ENCODE data around the gene SLC8A1. TPM values are rescaled to one million over a fixed set of nuclear protein-coding genes. Genes with fewer than 3 reads are reported as not detected.

SLC8A1 gene
- total and polyA plus RNA-seq, 2 of the 13 experiments (the other 11 are each of a cell fraction or from before 2014, with no cell fraction given), result not detected

GRCh38 chr2:40103590-40103989 lies 348.3 kb downstream of the SLC8A1 start:
- FAIRE-seq, result no peak
- TF ChIP-seq HOXD1 (CRISPR knock-in tag; IDR thresholded peaks at IDR 0.05) (no peak), HIC2 (CRISPR knock-in tag; IDR thresholded peaks at IDR 0.05; ENCODE audit: low read depth) (no peak), BORCS8-MEF2B (CRISPR knock-in tag; IDR thresholded peaks at IDR 0.05) (no peak), PRDM10 (CRISPR knock-in tag; IDR thresholded peaks at IDR 0.05; ENCODE audit: low read depth) (no peak), ZNF713 (CRISPR knock-in tag; IDR thresholded peaks at IDR 0.05) (no peak), SCMH1 (CRISPR knock-in tag; IDR thresholded peaks at IDR 0.05; ENCODE audit: borderline replicate concordance) (no peak), AKNA (CRISPR knock-in tag; IDR thresholded peaks at IDR 0.05; ENCODE audit: borderline replicate concordance) (no peak), RBAK (CRISPR knock-in tag; IDR thresholded peaks at IDR 0.05) (no peak)
- no peak for ATAC-seq
- Histone ChIP-seq H3K79me2 (ENCODE audit: insufficient read depth, low read length) (no peaks in the 10 kb centered on the region), H3K9ac (ENCODE audit: insufficient read depth, low read depth, low read length) (no peak overlapping the region), H3K4me2 (ENCODE audit: low read depth, low read length) (no peak overlapping the region), H3K36me3 (replicated peaks in 1 of 2; ENCODE audit: control insufficient read depth in 1 of 2, insufficient read depth in 2 of 2, low read length in 2 of 2) (no peaks in the 10 kb centered on the region), H3K4me3 (replicated peaks in 1 of 3; ENCODE audit: insufficient read depth in 1 of 3, low read depth in 2 of 3, low read length in 3 of 3) (no peak overlapping the region), H3K27ac (ENCODE audit: extremely low read length, insufficient read depth, low read length) (no peak overlapping the region), H3K4me1 (ENCODE audit: insufficient read depth, low read length) (no peaks in the 10 kb centered on the region), H3K9me3 (ENCODE audit: low read length) (no peaks in the 10 kb centered on the region), H4K20me1 (ENCODE audit: insufficient read depth, low read length) (no peaks in the 10 kb centered on the region), H2AFZ (ENCODE audit: low read length) (no peak overlapping the region), H3K27me3 (ENCODE audit: control insufficient read depth in 1 of 2, insufficient read depth in 2 of 2, low read length in 2 of 2) (no peaks in the 10 kb centered on the region)
- ChIA-PET CTCF (ENCODE audit: low intra/inter-chr PET ratio, low total read pairs) (no interaction called here), POLR2A (no interaction called here)
- DNase-seq (ENCODE audit: low spot score), result no peak
- 1% methylated on average over 2 of the region's 2 CpGs for WGBS (ENCODE audit: low lambda C conversion rate)
- intact Hi-C loops (cut with micrococcal nuclease; ENCODE audit: unreplicated experiment), result no loop called here
- in situ Hi-C loops (cut with HindIII; ENCODE audit: extremely low pct_ligation_motif_present, low pct_unique_long_range_greater_than_20kb), result no loop called here
- no TSS peak for BruUV-seq (replicated peaks)
